ENCODE measurements around the gene EDN1.

The EDN1 gene

DNA sequence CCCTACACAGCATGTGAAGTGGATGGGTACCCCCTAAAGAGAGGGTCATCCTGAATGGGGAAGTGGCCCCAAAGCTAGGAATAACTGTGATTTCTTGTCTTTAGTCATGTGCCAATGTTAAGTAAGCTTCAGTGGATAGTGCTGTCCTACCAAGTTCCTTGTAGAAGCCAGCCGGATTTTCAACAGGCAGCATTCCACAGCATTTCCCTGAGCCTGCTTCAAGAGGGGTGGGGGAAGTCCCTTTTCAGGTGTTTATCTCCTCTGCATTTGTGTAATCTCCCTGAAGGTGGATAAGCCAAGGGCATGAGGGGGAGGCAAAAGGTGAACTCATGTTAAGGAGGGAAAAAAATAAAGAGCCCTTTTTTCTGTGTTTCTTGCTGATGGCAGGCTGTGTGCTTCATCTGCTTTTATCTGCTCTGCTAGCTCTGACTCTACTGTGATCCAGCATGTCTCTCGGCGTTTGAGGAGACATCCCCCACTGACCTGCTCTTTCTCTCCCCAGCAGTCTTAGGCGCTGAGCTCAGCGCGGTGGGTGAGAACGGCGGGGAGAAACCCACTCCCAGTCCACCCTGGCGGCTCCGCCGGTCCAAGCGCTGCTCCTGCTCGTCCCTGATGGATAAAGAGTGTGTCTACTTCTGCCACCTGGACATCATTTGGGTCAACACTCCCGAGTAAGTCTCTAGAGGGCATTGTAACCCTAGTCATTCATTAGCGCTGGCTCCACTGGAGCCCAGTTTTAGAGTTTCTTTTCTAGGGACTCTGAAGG lies 1.9 kb downstream of the EDN1 start:
- DNase-seq: no peak
- in situ Hi-C loops (cut with MboI; ENCODE audit: low pct_unique_long_range_greater_than_20kb, low sequenced_read_pairs): no loop called here

DNA sequence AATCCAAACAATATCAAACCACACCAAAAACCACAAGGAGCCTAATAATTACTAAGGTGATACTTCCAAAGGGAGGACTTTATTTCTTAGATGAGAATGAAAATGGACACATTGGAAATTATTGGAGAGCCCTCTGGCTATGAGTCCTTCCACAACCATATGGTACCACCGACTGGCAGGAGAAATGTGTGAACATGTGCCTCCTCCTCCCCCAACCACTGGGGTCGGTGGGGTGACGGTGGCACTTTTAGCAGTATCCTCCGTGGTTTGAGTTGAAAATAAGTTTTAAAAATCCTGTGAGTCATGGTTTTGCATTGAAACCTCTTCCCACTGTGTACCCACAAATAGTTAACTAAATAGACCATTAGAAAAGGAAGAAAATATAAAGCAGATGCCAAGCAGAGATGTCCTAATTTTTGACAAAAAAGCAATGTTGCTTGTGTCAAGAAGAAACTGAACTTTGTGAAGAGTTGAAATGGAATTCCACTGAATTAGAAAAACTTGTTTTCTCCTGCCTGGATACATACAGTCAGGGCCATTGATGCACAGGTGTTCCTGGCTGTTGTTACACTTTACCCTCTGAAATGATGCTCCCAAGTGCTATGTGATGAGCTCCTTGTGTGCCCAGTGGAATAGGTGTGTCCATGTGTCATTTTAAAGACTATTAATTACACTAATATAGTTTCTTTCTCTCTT lies 3.2 kb downstream of the EDN1 start:
- DNase-seq: no peak
- in situ Hi-C loops (cut with MboI; ENCODE audit: low pct_unique_long_range_greater_than_20kb, low sequenced_read_pairs): no loop called here

DNA sequence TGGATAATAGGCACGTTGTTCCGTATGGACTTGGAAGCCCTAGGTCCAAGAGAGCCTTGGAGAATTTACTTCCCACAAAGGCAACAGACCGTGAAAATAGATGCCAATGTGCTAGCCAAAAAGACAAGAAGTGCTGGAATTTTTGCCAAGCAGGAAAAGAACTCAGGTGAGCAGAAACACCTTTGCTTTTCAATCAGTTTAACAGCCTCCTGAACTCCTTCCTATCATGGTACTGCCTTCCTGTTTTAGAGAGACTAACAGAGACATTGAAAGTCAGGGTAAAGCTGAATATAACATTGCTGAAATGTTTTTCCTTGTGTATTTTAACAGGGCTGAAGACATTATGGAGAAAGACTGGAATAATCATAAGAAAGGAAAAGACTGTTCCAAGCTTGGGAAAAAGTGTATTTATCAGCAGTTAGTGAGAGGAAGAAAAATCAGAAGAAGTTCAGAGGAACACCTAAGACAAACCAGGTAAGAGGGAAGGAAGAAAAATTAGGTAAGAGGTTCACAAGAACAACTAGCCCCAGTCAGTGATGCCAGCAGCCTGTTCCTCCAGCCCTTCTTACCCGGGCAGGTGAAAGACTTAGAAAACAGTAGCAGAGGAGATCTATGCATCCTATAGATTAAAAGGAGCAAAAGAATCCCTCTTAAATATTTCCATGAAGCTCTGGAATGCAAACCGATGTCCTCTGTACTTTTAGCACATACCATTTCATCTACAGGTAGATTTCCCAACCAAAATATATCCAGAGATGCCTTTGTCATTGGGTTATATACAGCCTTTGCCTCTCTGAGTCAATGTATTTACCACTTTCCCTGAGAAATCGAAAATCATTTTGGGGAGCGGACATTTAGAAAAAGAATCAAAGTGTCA lies 4.0 kb downstream of the EDN1 start:
- in situ Hi-C loops (cut with MboI; ENCODE audit: low pct_unique_long_range_greater_than_20kb, low sequenced_read_pairs): no loop called here
- DNase-seq: no peak

DNA sequence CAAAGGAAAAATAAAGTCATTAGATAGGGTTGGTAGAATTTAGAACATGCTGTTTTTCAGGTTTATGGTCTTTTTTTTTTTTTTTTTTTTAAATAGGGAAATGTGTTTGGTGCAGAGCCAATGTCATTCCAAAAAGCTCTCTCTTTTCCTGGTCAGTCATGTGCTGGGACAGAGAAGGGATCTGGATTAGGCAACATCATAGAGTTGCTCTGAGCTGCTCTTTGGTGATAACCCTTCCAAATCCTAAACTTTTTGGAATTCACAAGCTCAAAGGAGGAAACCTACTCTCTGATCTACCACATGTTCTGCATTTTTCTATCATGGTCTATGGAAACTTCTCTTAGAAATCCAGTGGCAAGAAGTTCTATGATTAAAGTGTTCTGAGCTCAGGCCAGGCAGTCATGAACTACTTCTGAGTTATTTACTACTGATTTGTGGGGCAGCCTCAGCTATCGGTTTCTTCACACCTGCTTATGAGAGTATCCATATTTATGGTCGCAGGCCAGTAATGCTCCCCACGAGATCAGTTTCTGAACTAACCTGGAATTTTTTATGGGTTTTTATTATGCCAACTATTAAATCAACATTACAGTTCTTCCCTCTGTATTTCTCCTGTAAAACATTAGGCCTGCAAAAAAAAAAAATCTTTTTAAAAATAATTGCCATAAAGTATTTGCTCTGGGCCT lies 4.8 kb downstream of the EDN1 start:
- DNase-seq: no peak
- in situ Hi-C loops (cut with MboI; ENCODE audit: low pct_unique_long_range_greater_than_20kb, low sequenced_read_pairs): no loop called here

GRCh38 chr6:12295558-12296254 lies 5.5 kb downstream of the EDN1 start:
- in situ Hi-C loops (cut with MboI; ENCODE audit: low pct_unique_long_range_greater_than_20kb, low sequenced_read_pairs): no loop called here
- no peak for DNase-seq

- no peak for DNase-seq
- in situ Hi-C loops (cut with MboI; ENCODE audit: low pct_unique_long_range_greater_than_20kb, low sequenced_read_pairs): no loop called here
Measured at GRCh38 chr6:12296255-12296573, 6.1 kb downstream of the EDN1 start.

- DNase-seq: no peak
- in situ Hi-C loops (cut with MboI; ENCODE audit: low pct_unique_long_range_greater_than_20kb, low sequenced_read_pairs): no loop called here
Measured at GRCh38 chr6:12296604-12297003, 6.4 kb downstream of the EDN1 start.

- in situ Hi-C loops (cut with MboI; ENCODE audit: low pct_unique_long_range_greater_than_20kb, low sequenced_read_pairs): no loop called here
- no peak for DNase-seq
Measured at GRCh38 chr6:12297363-12298016, 7.3 kb downstream of the EDN1 start.

DNA sequence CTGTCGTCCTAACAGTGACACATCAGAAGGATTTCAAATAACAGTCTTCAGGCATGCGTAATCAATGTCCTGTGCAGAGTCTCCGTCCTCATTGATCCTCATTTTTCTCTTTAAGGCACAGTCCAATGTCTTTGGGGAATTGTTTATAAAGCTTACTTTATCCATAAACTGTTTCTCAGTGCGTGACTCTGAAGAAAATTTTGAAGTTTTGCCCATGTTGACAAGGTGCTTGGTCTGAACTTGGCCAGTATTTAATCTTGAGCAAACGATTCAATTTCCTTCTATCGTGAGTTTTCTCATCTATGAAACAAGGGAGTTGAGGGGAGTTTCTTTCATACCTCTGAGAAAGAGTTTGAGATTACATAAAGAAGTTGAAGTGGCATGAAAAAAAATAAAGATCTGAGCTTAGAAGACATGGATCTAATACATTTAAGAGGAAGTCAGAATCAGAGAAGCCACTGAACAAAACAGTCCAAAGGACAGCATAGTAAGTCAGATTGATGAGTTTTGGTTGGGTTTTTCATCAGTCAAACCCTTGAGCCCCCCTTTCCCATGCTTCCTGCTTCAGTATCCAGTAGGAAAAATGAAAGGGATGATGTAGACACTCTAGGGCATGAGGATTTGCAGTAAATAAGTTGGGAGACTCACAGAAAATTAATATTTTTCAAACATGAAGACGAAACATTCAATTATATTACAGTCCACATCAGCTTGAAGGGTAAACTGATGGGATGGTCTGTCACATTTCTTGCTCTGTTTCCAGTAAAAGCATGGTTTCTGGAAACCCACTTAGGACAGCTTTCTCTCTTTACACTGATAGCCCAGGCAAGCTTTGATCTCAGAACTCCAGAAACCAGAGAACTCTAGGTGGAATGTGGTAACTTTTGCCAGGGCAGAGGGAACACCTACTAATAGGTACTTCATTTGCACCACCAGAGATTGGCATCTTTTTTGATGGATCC lies 8.1 kb downstream of the EDN1 start:
- in situ Hi-C loops (cut with MboI; ENCODE audit: low pct_unique_long_range_greater_than_20kb, low sequenced_read_pairs): no loop called here
- DNase-seq: no peak

- in situ Hi-C loops (cut with MboI; ENCODE audit: low pct_unique_long_range_greater_than_20kb, low sequenced_read_pairs): no loop called here
Measured at GRCh38 chr6:12298995-12299394, 8.8 kb downstream of the EDN1 start.

DNA sequence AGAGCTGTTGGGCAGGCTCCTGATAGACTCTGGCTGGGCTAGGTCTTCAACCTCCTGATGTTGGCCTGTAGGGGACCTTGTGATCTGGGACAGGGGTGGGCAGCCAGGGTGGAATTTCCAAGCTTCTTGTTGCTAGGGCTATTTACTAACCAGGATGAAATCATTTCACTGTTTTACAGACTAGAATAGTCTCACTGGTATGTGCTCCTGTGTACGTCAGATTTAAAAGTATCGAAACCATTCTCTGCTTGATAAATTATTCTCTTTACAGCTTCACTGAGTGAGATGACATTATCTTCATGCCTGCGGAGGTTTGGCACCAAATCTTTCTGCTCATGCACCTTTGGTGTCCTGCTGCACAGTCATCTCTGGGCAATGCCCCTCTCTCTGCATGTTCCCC lies 10.9 kb downstream of the EDN1 start:
- DNase-seq: no peak
- in situ Hi-C loops (cut with MboI; ENCODE audit: low pct_unique_long_range_greater_than_20kb, low sequenced_read_pairs): no loop called here

More at GRCh38 chr6:12298995-12299394, 8.8 kb downstream of the EDN1 start:
- DNase-seq: no peak

- in situ Hi-C loops (cut with MboI; ENCODE audit: low pct_unique_long_range_greater_than_20kb, low sequenced_read_pairs): no loop called here
- DNase-seq: no peak
Measured at GRCh38 chr6:12304487-12304886, 14.3 kb downstream of the EDN1 start.

- in situ Hi-C loops (cut with MboI; ENCODE audit: low pct_unique_long_range_greater_than_20kb, low sequenced_read_pairs): no loop called here
- DNase-seq: no peak
Measured at GRCh38 chr6:12309070-12309469, 18.9 kb downstream of the EDN1 start.

- no peak for DNase-seq
- in situ Hi-C loops (cut with MboI; ENCODE audit: low pct_unique_long_range_greater_than_20kb, low sequenced_read_pairs): no loop called here
Measured at GRCh38 chr6:12311106-12311505, 20.9 kb downstream of the EDN1 start.

DNA sequence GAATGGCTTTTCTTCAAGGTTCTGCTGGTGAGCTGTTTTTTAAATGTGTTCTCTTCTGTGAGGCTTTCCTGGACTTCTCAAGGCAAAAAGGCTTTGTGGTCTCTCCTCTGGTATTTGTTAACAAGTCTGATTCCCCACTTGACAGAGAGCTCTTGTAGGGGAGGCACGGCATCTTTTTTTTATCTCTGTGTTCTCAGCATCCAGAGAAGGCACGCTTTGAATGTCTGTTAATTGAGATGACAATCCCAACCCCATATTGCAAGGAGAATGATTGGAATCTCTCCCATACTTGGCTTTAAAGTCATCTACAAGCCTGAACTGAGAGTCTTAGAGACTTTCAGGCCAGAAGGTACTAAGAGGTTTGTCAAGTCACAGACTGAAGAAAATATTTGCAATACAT lies 22.6 kb downstream of the EDN1 start:
- no peak for DNase-seq
- in situ Hi-C loops (cut with MboI; ENCODE audit: low pct_unique_long_range_greater_than_20kb, low sequenced_read_pairs): no loop called here

- no peak for DNase-seq
- in situ Hi-C loops (cut with MboI; ENCODE audit: low pct_unique_long_range_greater_than_20kb, low sequenced_read_pairs): no loop called here
Measured at GRCh38 chr6:12313306-12313991, 23.3 kb downstream of the EDN1 start.

Data from KBM-7 (cell line).